B cell (primary cell): ENCODE data around the gene CRTAC1.

Experiments
- CTCF ChIP-seq: fragments of 200-600 bp; IDR thresholded peaks from one replicate; pipeline ENCODE4 v1.8.0; 2022; ENCODE audit warnings: antibody characterized with exemption, mild to moderate bottlenecking
- EZH2 ChIP-seq: IDR thresholded peaks from 2 replicates; pipeline ENCODE4 v1.6.1; 2012; ENCODE audit warnings: borderline replicate concordance, low read depth, mild to moderate bottlenecking, moderate library complexity, low read length; ENCODE audit not compliant: insufficient read depth, poor library complexity, severe bottlenecking

DNA sequence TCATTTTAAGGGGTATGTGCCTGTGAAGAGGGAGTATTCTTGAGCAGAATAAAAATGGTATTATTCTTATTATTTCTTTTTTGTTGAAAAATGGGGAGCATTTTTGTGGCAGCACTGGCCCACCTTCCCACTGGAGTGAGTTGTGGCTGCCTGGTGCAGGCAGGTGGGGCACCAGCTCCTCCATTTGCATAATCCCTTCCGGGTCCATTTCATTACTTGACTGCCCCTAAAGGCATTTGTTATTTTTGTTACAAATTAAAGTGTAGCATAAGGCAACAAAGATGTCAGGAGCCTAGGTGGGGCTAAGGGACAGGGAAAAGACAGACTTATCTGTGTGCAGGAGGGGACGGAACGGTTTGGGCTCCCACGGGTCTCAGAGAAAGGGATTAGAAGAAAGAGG is 154.0 kb downstream of the CRTAC1 start:
- TF ChIP-seq CTCF (no peak), EZH2 (no peak)
